GM23248 (cell line): ENCODE data around the gene ZNF682.

ENCODE experiments used
- EZH2 ChIP-seq: fragments of 200-600 bp; sonication (generic); IDR thresholded peaks from 2 replicates; pipeline ENCODE4 v1.6.1; 2018; ENCODE audit warnings: antibody characterized with exemption, mild to moderate bottlenecking; ENCODE audit not compliant: insufficient read depth, poor library complexity, severe bottlenecking
- EZH2phosphoT487 ChIP-seq: fragments of 200-600 bp; sonication (generic); IDR thresholded peaks from 2 replicates; pipeline ENCODE4 v1.6.1; 2018; ENCODE audit warnings: antibody characterized with exemption, moderate library complexity, mild to moderate bottlenecking, low read depth; ENCODE audit not compliant: insufficient read depth

DNA sequence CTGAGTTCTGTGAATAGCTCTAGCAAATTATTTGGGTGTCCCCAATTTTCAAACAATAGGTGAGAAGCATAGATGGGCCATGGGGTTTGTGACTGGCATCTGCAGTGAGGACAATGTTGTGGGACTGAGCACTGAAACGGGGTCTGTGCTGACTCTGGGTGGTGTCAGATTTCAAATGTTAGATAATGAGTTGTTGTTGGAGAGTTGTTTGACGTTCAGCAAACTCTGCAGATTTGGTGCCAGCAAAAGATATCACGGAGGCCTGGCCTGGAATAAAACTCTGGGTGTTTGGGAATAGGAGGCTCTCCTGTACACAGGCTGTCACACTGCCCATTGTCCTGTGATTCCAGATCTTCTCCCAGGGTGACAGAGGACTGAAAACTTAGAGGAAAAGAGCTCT lies 41.4 kb upstream of the ZNF682 start:
- TF ChIP-seq EZH2phosphoT487 (no peak), EZH2 (no peak)
